Neuron (in vitro differentiated cells): ENCODE measurements around the gene RPRD1B.

ENCODE experiments used
- H2AFZ ChIP-seq: one replicate; pipeline ENCODE4 v1.6.1; 2013; ENCODE audit warnings: low read depth, mild to moderate bottlenecking, inconsistent platforms, low read length, moderate library complexity
- H3K27me3 ChIP-seq: one replicate; pipeline ENCODE4 v1.6.1; 2013; ENCODE audit warnings: low read length; ENCODE audit not compliant: insufficient read depth
- H3K36me3 ChIP-seq: one replicate; pipeline ENCODE4 v1.6.1; 2013; ENCODE audit warnings: low read length; ENCODE audit not compliant: insufficient read depth
- H3K4me1 ChIP-seq: one replicate; pipeline ENCODE4 v1.6.1; 2013; ENCODE audit warnings: low read length; ENCODE audit not compliant: insufficient read depth
- H3K4me3 ChIP-seq: 2 replicates; pipeline ENCODE4 v1.5.1; 2013; ENCODE audit warnings: mild to moderate bottlenecking, low read length, moderate library complexity
- H3K9me3 ChIP-seq: one replicate; pipeline ENCODE4 v1.6.1; 2013; ENCODE audit warnings: low read length

The RPRD1B gene

GRCh38 chr20:38130687-38131587 is 97.4 kb downstream of the RPRD1B start:
- Histone ChIP-seq H3K4me1 (no peaks in the 10 kb centered on the region), H3K36me3 (no peaks in the 10 kb centered on the region), H3K4me3 (no peak overlapping the region), H2AFZ (no peak overlapping the region), H3K9me3 (no peaks in the 10 kb centered on the region), H3K27me3 (no peaks in the 10 kb centered on the region)

- Histone ChIP-seq H3K36me3 (no peaks in the 10 kb centered on the region), H3K4me3 (no peak overlapping the region)
Measured at GRCh38 chr20:38131588-38132121, 98.1 kb downstream of the RPRD1B start.

DNA sequence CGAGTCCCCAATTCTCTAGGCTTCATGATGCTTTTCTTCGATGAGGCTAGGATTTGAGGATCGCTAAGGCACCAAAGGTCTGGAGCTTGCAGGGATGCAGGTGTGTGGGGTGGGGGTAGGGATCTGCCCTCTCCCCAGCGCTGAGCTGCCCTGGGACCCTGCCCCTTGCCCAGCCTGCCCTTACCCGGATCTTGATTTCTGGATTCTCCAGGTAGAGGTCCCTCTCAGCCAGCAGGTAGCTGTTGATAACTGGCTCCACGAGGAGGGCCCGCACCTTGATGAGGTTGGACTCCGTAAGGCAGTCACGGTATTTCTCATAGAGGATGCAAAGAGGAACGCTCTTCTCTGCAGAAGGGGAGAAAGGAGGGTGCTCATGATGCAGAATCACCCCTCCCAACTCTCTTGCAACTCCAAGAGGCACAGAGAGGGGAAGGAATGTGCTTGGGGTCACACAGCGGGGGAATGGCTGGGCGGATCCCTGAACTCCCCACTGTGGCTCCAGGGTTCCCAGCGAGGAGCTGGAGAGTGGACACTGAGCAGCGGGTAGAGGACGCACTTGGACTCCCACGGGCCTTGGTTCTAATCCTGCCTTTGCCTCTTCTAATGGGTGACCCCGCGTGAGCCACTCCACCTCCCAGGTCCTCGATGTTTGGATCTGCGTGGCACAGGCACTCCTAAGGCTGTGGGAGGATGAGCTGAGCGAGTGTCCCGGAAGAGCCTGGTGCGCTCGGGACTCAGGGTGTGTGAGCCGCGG is 98.8 kb downstream of the RPRD1B start:
- Histone ChIP-seq H3K4me1 (no peaks in the 10 kb centered on the region), H3K4me3 (no peak overlapping the region)

More at GRCh38 chr20:38131588-38132121, 98.1 kb downstream of the RPRD1B start:
- Histone ChIP-seq H2AFZ (no peak overlapping the region), H3K4me1 (no peaks in the 10 kb centered on the region), H3K27me3 (no peaks in the 10 kb centered on the region), H3K9me3 (no peaks in the 10 kb centered on the region)

DNA sequence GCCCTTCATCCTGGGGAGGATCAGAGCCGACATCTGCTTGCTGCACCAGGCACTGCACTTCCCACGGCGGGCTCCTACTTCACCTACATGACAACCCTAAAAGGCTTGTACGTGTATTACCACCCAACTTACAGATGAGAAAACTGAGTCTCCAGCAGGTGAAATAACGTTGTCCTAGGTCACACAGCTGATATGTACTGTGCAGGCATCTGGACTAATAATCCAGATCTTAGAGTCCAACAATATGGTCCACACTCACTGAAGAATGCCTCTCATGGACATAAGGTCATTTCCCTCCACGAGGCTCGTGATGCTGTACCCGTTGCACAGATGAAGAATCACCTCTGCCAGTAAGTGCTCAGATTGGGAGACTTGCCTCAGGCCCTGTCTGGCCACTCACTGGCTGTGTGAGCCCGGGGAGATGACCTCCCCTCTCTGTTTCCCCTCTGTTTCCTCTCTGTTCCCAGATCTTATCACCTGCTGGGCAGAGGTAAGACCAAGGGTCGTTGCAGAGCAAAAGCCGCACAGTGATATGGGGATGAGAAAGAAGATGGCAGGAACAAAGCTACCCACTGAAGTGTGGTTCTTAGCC is 99.5 kb downstream of the RPRD1B start:
- Histone ChIP-seq H3K27me3 (no peaks in the 10 kb centered on the region), H3K4me3 (no peak overlapping the region), H3K4me1 (no peaks in the 10 kb centered on the region)

More for the DNA sequence above, 98.8 kb downstream of the RPRD1B start:
- no peaks in the 10 kb centered on the region for H3K9me3 ChIP-seq
- no peaks in the 10 kb centered on the region for H3K36me3 ChIP-seq
- H2AFZ ChIP-seq = no peak overlapping the region
- H3K27me3 ChIP-seq = no peaks in the 10 kb centered on the region

GRCh38 chr20:38133680-38134426 is 100.3 kb downstream of the RPRD1B start:
- Histone ChIP-seq H2AFZ (no peak overlapping the region), H3K4me3 (no peak overlapping the region), H3K4me1 (no peaks in the 10 kb centered on the region), H3K9me3 (no peaks in the 10 kb centered on the region), H3K36me3 (no peaks in the 10 kb centered on the region), H3K27me3 (no peaks in the 10 kb centered on the region)

More for the DNA sequence above, 99.5 kb downstream of the RPRD1B start:
- H3K36me3 ChIP-seq = no peaks in the 10 kb centered on the region
- no peak overlapping the region for H2AFZ ChIP-seq
- H3K9me3 ChIP-seq = no peaks in the 10 kb centered on the region

DNA sequence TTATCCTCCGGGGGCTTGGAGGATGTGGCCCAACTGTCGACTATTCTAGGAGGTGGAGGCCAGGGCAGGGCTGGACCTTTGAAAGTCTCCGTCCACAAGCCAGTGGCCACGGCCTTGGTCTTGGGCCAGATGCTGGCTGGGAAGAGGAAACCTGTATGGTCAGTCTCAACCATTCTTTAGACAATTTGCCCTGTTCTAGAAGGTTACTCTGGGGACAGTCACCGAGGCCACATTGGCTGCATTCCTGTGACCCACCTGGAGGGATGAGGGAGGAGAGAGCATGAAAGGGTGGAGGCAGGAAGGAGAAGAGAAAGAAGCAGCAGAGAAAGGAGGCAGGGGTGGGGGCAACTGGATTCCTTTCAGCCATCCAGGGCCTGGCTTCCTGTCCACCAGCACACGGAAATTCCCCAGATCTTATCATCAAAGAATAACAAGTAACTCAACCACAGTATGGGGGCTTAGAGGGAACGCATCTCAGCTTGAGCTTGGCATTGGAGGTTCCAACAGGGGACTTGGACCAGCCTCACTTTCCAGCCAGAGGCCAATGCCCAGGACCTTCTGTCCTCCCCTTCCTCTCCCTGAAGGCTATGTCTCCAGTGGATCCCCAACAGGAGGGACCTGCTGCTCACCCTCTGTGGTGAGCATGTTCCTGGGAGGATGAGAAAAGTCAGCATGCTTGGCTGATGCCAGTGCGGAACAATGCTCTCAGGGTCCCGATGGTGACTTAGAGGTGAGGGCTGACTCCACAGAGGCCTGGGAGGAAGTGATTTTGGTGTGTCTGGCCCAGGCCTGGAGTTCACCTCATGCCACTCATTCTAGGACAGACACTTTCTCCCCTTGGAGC is 101.1 kb downstream of the RPRD1B start:
- no peak overlapping the region for H2AFZ ChIP-seq
- no peaks in the 10 kb centered on the region for H3K4me1 ChIP-seq
- no peaks in the 10 kb centered on the region for H3K36me3 ChIP-seq
- no peaks in the 10 kb centered on the region for H3K27me3 ChIP-seq
- no peak overlapping the region for H3K4me3 ChIP-seq
- no peaks in the 10 kb centered on the region for H3K9me3 ChIP-seq

GRCh38 chr20:38135271-38135650 is 101.7 kb downstream of the RPRD1B start:
- Histone ChIP-seq H3K36me3 (no peaks in the 10 kb centered on the region), H3K4me3 (no peak overlapping the region), H2AFZ (no peak overlapping the region), H3K9me3 (no peaks in the 10 kb centered on the region), H3K27me3 (no peaks in the 10 kb centered on the region), H3K4me1 (no peaks in the 10 kb centered on the region)

GRCh38 chr20:38135651-38136420 is 102.3 kb downstream of the RPRD1B start:
- no peaks in the 10 kb centered on the region for H3K27me3 ChIP-seq
- no peak overlapping the region for H2AFZ ChIP-seq
- H3K9me3 ChIP-seq = no peaks in the 10 kb centered on the region
- no peak overlapping the region for H3K4me3 ChIP-seq
- no peaks in the 10 kb centered on the region for H3K4me1 ChIP-seq
- H3K36me3 ChIP-seq = no peaks in the 10 kb centered on the region

- no peaks in the 10 kb centered on the region for H3K36me3 ChIP-seq
- no peak overlapping the region for H3K4me3 ChIP-seq
- no peaks in the 10 kb centered on the region for H3K27me3 ChIP-seq
- no peak overlapping the region for H2AFZ ChIP-seq
- H3K4me1 ChIP-seq = no peaks in the 10 kb centered on the region
- no peaks in the 10 kb centered on the region for H3K9me3 ChIP-seq
Measured at GRCh38 chr20:38136421-38137245, 103.1 kb downstream of the RPRD1B start.

- Histone ChIP-seq H3K4me1 (no peaks in the 10 kb centered on the region), H3K36me3 (no peaks in the 10 kb centered on the region), H2AFZ (no peak overlapping the region), H3K27me3 (no peaks in the 10 kb centered on the region), H3K9me3 (no peaks in the 10 kb centered on the region), H3K4me3 (no peak overlapping the region)
Measured at GRCh38 chr20:38137441-38138037, 104.0 kb downstream of the RPRD1B start.
